ENCODE data around the gene C15orf61.

Gene C15orf61

GRCh38 chr15:67547064-67547463 lies 26.1 kb downstream of the C15orf61 start:
- in situ Hi-C loops (cut with HindIII; ENCODE audit: low pct_unique_long_range_greater_than_20kb, low sequenced_read_pairs) = no loop called here
- no peak for DNase-seq (ENCODE audit: low read depth in 1 of 2, low spot score in 1 of 2)
- TF ChIP-seq JUND (IDR thresholded peaks at IDR 0.05; ENCODE audit: low read depth) = no peak

- no peak for TF ChIP-seq JUND (IDR thresholded peaks at IDR 0.05; ENCODE audit: low read depth)
- DNase-seq (ENCODE audit: low read depth in 1 of 2, low spot score in 1 of 2) = no peak
- in situ Hi-C loops (cut with HindIII; ENCODE audit: low pct_unique_long_range_greater_than_20kb, low sequenced_read_pairs) = no loop called here
These were observed 26.9 kb downstream of the C15orf61 start for GRCh38 chr15:67547836-67548235.

- no peak for TF ChIP-seq JUND (IDR thresholded peaks at IDR 0.05; ENCODE audit: low read depth)
- no peak for DNase-seq (ENCODE audit: low read depth in 1 of 2, low spot score in 1 of 2)
These were observed 27.4 kb downstream of the C15orf61 start for GRCh38 chr15:67548236-67548852.

GRCh38 chr15:67548862-67549651 lies 28.1 kb downstream of the C15orf61 start:
- TF ChIP-seq JUND (IDR thresholded peaks at IDR 0.05; ENCODE audit: low read depth) = no peak
- in situ Hi-C loops (cut with HindIII; ENCODE audit: low pct_unique_long_range_greater_than_20kb, low sequenced_read_pairs) = no loop called here
- no peak for DNase-seq (ENCODE audit: low read depth in 1 of 2, low spot score in 1 of 2)

More at GRCh38 chr15:67548236-67548852, 27.4 kb downstream of the C15orf61 start:
- in situ Hi-C loops (cut with HindIII; ENCODE audit: low pct_unique_long_range_greater_than_20kb, low sequenced_read_pairs) = no loop called here

GRCh38 chr15:67549736-67550135 lies 28.8 kb downstream of the C15orf61 start:
- in situ Hi-C loops (cut with HindIII; ENCODE audit: low pct_unique_long_range_greater_than_20kb, low sequenced_read_pairs) = no loop called here
- no peak for TF ChIP-seq JUND (IDR thresholded peaks at IDR 0.05; ENCODE audit: low read depth)
- no peak for DNase-seq (ENCODE audit: low read depth in 1 of 2, low spot score in 1 of 2)

- no peak for TF ChIP-seq JUND (IDR thresholded peaks at IDR 0.05; ENCODE audit: low read depth)
- no peak for DNase-seq (ENCODE audit: low read depth in 1 of 2, low spot score in 1 of 2)
- in situ Hi-C loops (cut with HindIII; ENCODE audit: low pct_unique_long_range_greater_than_20kb, low sequenced_read_pairs) = no loop called here
These were observed 29.6 kb downstream of the C15orf61 start for GRCh38 chr15:67550522-67550921.

- no peak for TF ChIP-seq JUND (IDR thresholded peaks at IDR 0.05; ENCODE audit: low read depth)
- in situ Hi-C loops (cut with HindIII; ENCODE audit: low pct_unique_long_range_greater_than_20kb, low sequenced_read_pairs) = no loop called here
- DNase-seq (ENCODE audit: low read depth in 1 of 2, low spot score in 1 of 2) = no peak
These were observed 30.3 kb downstream of the C15orf61 start for GRCh38 chr15:67551207-67551743.

GRCh38 chr15:67554580-67554979 lies 33.6 kb downstream of the C15orf61 start:
- in situ Hi-C loops (cut with HindIII; ENCODE audit: low pct_unique_long_range_greater_than_20kb, low sequenced_read_pairs) = no loop called here
- DNase-seq (ENCODE audit: low read depth in 1 of 2, low spot score in 1 of 2) = no peak
- TF ChIP-seq JUND (IDR thresholded peaks at IDR 0.05; ENCODE audit: low read depth) = no peak

- DNase-seq (ENCODE audit: low read depth in 1 of 2, low spot score in 1 of 2) = no peak
- in situ Hi-C loops (cut with HindIII; ENCODE audit: low pct_unique_long_range_greater_than_20kb, low sequenced_read_pairs) = no loop called here
These were observed 36.1 kb downstream of the C15orf61 start for GRCh38 chr15:67556976-67557570.

GRCh38 chr15:67558502-67558901 lies 37.6 kb downstream of the C15orf61 start:
- no peak for TF ChIP-seq JUND (IDR thresholded peaks at IDR 0.05; ENCODE audit: low read depth)
- in situ Hi-C loops (cut with HindIII; ENCODE audit: low pct_unique_long_range_greater_than_20kb, low sequenced_read_pairs) = no loop called here
- no peak for DNase-seq (ENCODE audit: low read depth in 1 of 2, low spot score in 1 of 2)

More at GRCh38 chr15:67556976-67557570, 36.1 kb downstream of the C15orf61 start:
- TF ChIP-seq JUND (IDR thresholded peaks at IDR 0.05; ENCODE audit: low read depth) = no peak

- TF ChIP-seq JUND (IDR thresholded peaks at IDR 0.05; ENCODE audit: low read depth) = no peak
- in situ Hi-C loops (cut with HindIII; ENCODE audit: low pct_unique_long_range_greater_than_20kb, low sequenced_read_pairs) = no loop called here
- DNase-seq (ENCODE audit: low read depth in 1 of 2, low spot score in 1 of 2) = no peak
These were observed 38.2 kb downstream of the C15orf61 start for GRCh38 chr15:67559158-67559557.

GRCh38 chr15:67559576-67559975 lies 38.6 kb downstream of the C15orf61 start:
- no peak for DNase-seq (ENCODE audit: low read depth in 1 of 2, low spot score in 1 of 2)
- TF ChIP-seq JUND (IDR thresholded peaks at IDR 0.05; ENCODE audit: low read depth) = no peak
- in situ Hi-C loops (cut with HindIII; ENCODE audit: low pct_unique_long_range_greater_than_20kb, low sequenced_read_pairs) = no loop called here

GRCh38 chr15:67560320-67560719 lies 39.4 kb downstream of the C15orf61 start:
- no peak for TF ChIP-seq JUND (IDR thresholded peaks at IDR 0.05; ENCODE audit: low read depth)
- no peak for DNase-seq (ENCODE audit: low read depth in 1 of 2, low spot score in 1 of 2)
- in situ Hi-C loops (cut with HindIII; ENCODE audit: low pct_unique_long_range_greater_than_20kb, low sequenced_read_pairs) = no loop called here
